HG02571 (cell line): ENCODE data around the gene NRL.

Experiments
- ATAC-seq: cut with Tn5 transposase; IDR thresholded peaks from one replicate; pipeline ENCODE4 v1.9.1; 2021; ENCODE audit warnings: mild to moderate bottlenecking, moderate library complexity; ENCODE audit not compliant: unreplicated experiment

The NRL gene

DNA sequence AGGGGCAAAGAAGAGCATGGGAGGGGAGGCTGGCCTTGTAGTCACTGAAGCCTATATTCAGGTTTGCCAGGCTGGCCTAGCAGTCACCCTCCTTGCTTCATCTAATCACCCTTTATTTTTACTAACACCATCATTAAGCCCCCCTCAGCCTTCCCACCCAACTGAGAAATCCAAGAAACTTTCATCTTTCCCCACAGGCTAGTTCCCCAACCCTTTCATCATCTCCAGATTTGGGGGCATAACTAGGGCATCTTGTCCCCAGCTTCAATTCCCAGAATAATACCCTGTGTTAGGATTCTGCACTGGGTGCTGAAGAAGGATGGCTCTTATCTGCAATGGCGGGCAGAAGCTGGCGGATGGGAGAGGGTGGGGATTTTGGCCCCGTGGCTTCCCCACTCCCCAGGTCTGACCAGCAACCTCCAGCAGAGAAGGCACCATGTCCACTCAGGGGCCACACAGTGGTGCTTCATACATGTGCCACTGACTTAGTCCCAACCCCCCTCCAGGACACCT is 13.7 kb downstream of the NRL start:
- no peak for ATAC-seq

DNA sequence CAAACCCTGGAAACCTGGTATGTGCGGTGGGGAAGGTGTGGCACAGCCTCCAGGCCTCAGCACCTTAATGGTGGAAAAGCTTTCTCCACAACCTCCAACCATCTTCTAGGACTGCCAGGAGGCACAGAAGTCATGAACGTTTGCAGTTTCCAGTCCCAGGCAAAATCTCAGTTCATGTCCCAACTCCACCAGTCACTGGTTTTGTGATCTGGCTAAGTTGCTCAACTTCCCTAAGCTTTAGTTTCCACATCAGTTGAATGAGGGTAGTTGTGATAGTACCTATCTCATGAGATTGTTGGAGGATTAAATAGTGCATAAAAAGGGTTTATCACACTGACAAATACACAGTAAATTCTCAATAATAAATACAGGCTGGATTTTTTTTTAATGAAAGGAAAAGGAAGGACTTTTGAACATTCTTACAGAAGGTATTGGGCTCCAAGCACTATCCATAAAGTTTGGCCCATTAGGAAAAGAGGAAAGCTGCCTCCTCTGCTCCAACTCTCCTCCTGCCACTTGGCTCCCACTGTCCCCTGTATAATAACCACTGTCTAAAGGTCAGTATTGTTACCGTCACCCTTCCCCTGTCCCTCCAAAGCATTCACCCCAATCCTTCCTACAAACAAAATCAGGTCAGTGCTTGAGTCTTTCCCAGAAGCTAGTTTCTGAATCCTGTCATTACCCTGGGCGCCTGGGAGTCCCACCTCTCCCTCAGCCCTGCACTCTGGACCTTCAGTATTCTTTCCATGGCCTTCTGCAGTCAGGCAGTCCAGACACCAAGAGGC is 14.4 kb downstream of the NRL start:
- no peak for ATAC-seq

DNA sequence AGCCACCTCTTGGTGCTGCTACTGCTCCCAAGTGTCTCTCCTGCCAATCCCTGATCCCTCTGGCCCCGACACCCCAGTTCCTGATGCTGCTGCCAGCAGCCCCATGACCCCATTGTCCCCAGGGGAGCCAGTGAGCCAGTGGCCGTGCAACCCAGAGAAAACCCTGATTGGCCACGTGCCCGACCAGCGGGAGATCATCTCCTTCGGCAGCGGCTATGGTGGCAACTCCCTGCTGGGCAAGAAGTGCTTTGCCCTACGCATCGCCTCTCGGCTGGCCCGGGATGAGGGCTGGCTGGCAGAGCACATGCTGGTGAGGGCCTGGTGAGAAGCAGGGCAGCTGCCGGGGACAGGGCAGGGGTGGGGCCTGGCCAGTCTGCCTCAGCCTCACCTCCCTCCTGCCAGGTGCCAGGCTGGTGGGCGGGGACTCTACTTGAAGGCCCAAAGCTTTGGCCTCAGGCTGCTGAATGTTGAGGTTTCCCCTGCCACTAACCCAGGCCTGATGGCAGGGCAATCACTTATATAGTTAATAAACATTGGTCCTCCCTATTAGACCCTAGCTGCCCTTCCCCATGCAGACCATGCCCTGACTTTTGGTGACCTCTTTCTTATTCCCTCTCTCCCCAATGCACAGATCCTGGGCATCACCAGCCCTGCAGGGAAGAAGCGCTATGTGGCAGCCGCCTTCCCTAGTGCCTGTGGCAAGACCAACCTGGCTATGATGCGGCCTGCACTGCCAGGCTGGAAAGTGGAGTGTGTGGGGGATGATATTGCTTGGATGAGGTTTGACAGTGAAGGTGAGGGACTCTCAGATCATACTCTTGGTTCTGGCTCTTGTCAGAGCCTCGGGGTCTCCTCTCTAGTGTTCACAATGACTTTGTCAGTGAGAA is 15.6 kb downstream of the NRL start:
- ATAC-seq, result no peak

DNA sequence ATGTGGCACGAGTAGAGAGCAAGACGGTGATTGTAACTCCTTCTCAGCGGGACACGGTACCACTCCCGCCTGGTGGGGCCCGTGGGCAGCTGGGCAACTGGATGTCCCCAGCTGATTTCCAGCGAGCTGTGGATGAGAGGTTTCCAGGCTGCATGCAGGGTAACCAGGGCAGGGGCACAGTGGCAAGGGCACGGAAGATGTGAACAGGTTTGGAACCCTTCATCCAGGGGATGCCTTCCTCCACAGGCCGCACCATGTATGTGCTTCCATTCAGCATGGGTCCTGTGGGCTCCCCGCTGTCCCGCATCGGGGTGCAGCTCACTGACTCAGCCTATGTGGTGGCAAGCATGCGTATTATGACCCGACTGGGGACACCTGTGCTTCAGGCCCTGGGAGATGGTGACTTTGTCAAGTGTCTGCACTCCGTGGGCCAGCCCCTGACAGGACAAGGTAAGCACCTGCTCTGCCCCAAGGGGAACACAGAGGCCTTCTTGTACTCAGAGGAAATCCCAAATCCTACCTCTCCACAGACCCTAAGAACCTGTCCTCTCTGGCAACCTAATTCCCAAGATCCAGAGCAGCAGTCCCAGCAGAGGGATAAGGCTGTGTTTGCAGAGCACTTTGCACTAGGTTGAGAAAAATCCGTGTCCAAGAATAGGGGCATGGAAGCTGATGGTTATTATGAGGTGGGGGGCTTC is 16.4 kb downstream of the NRL start:
- ATAC-seq, result no peak

DNA sequence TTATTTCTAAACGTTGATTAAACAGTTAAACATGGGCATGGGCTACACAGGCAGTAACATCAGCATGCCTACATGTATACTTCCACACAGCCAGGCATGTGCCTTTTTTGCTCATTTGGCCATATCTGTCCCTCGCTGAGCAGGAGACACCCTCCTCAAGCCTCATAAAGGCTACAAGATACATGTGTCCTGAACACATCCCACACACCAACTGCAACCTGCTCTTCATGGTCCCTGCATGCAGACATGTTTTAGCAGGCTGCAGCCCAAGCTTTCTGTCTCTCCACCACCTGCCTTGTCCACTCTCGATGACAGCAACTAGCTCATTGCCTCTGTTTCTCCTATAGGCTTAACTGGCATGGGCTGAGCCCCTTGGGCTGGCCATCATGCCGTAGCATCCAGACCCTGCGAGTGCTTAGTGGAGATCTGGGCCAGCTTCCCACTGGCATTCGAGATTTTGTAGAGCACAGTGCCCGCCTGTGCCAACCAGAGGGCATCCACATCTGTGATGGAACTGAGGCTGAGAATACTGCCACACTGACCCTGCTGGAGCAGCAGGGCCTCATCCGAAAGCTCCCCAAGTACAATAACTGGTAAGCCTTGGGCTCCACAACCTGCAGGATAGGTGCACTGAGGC is 18.1 kb downstream of the NRL start:
- ATAC-seq, result no peak

DNA sequence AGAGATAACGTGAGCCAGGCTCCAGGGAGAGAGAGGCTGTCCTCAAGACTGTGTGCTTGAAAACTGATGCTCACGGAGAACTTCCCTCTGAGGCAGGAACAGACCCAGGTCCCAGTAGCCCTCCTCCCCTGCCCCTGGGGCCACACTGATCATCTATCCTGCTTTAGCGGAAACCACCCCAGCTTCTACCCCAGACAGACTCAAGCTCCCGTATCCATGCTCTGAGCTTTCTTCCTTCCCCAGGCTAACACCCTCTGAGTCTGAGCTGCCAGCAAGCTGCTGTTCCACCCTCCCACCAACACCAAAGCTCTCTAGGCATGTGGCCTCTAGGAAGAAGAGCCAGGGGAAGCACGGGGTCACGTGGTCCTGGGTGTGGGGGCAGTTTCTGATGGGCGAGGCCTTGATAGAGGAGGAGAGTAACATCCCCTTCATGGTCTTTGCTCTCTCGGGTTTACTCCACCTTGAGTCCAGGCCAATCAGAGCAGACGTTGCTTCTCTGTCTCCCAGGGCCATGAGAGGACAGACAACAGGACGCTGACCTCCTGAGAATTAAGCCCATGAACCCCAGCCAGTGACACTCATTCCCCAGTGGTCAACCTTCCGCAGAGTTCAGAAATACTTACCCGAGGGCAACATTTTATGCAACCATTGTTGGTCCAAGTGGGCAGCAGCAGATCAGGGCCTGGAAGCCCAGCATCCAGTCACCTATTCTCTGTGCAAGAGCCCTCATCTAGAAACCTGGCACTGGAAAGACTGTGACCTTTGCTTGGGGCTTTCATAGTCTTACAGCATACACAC is 19.3 kb downstream of the NRL start:
- ATAC-seq, result peak; percentile 53

DNA sequence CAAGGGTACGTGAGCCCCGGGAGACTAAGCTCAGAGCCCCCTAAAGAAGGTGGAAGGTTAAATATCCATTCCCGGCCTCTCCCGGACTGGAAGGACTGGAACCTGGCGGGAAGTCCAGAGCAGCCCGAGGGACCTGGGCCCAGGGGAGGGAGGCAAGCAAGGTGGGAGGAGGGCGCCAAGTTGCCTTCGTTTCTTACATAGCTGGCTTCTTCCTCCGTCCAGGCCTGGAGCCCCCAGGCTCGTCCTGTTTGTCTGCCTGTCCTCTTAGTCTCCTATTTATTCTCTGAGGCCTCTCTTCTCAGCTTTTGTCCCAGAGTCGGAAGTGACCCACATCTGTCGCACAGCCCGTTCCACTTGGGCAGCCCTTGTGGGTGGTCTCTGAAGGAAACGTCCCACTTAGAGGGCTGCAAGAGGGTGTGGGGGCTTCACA is 19.9 kb downstream of the NRL start:
- no peak for ATAC-seq

DNA sequence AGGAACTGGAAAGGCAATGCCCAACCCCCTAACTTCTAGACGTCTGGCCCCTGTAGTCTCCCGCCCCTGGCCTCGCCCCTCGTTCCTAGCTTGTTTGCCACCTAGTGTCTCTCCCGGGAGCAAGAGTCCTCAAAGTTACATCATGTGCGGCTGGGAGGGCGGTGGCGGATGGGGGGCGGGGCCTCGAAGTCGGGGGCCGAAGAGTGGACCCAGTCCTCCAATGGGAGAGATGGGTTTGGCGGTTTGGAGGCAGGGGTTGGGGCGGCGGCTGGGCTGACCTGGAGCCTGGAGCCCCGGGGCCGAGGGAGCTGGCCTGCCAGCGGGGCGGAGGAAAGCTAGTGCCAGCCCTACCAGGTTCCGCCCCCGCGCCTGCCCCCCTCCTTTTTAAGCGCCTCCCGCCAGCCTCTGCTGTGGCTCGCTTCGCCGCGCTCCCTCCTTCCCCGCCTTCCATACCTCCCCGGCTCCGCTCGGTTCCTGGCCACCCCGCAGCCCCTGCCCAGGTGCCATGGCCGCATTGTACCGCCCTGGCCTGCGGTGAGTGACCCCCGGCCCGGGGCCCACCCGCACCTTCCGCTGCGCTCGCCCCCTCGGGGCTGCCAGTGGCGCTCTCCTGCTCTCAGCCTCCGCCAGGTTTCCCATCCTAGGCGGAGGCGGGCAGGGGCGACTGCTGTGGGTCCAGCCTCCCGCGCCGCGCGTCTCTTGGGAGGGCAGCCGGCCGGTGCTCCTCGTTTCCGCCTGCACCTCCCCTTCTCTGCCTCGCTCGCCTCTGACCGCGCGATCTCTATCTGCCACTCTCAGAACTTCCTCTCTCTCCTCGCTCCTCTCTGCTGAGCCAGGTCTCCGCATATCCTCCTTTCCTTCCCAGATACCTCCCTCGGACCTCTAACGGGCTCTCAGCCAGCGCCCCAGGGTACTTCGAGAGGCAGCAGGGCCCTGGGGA is 20.6 kb downstream of the NRL start, which contains the start of gene PCK2:
TSS of gene PCK2 (plus strand) at position 411 of the 940 bp plus-strand sequence. CDS start at position 506, 95 bp downstream.
- ATAC-seq, result peak; percentile 48

DNA sequence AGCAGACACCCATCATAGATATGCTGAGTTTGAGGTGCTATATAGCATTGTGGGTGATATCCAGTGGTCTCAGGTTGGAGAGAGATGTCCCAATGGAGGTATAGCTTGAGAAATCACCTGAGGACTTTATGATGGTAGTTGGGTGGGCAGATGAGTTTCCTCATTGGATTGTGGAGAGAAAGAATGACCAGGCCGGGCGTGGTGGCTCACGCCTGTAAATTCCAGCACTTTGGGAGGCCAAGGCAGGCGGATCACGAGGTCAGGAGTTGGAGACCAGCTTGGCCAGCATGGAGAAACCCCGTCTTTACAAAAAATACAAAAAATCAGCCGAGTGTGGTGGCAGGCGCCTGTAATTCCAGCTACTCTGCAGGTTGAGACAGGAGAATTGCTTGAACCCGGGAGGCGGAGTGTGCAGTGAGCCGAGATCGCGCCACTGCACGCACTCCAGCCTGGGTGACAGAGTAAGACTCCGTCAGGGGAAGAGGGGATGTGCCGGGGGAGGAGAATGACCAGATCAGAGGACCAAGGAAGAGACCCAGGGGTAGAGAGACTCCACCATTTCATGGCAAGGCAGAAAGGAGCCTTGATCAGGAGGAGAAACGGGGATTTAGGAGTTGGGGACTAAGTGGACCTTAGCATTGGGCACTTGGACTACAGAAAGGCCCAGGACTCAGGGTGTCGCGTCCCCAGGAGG is 21.4 kb downstream of the NRL start:
- no peak for ATAC-seq

DNA sequence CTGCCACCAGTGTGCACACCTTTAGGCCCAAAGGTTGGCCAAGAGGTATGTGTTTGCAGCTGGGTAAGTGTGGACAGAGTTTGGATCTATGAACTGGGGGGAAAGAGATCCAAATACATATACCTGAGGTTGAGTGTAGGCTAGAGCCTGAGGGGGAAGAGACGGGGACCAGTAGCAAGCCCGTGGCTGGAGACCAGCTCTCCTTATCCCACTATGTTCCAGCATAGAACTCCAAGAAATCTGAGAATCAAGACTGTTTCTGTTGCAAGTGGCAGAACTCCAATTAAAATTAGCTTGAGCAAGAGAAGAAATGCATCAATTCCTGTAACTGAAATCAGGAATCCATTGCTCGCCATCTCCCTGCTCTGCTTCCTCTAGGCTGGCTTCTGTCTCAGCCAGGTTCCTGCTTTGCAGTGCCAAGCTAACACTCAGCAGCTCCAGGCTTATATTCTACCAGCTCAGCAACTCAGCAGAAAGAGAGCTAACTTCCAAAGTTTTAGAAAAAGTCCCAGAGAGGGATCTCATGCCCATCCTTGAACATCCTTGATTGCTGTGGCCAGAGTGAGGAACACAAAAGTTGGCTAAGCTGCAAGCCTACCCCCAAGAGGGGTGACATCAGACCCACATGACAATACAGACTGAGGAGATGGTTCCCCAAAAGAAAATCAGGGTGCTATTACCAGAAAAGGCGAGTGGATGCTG is 22.1 kb downstream of the NRL start:
- no peak for ATAC-seq

DNA sequence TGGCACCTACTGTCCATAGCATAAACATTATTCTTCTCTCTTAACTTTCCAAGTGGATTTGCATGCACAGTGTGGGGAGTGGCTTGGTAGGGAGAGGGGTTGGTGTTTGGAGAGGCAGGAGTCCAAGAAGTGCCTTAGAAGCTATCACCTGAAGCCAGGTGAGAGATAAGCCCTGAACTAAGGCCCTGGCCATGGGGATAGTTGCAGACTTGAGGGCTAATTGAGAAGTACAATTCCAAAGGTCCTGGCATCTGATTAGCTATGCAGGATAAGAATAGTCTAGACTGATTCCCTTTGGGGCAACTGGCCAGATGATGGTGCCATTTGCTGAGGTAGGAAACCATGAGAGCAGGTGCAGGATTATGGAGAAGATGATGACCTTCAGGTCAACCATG is 22.6 kb downstream of the NRL start:
- no peak for ATAC-seq

DNA sequence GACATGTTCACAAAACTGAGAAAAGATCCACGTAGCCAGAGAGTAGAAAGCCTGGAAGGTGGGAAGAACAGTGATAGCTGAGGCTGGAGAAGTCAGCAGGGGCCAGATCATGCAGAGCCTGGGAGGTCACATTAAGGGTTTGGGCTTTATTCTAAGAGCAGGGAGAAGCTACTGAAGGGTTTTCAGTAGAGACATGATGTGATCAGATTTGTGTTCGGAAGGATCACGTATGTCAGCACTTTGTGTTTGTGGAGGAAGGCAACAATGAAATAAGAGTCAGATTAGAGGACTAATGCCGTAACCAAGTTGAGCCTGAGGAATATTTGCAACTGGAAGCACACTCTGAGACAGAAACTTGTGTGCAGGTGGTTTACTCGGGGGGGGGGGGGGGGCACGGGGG is 24.9 kb downstream of the NRL start:
- no peak for ATAC-seq

DNA sequence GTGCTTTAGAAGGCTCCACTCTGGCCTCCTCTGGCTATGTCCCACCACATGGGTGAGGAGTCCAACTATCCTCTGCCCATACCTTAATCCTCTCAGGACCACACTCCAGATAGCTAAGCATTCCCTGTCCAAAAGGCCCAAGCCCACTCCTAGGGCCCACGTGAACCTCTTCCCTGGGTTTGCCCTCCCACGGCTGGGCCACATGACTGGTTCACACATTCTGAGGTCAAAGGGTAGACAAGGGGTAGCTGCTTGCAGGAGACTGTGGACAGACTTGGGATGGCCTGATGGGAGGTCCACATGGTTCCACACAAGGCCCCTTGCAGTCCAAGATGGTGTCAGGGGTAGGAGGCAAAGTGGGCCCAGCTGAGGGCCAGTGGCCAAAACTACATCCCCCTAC is 26.7 kb downstream of the NRL start:
- ATAC-seq, result no peak

DNA sequence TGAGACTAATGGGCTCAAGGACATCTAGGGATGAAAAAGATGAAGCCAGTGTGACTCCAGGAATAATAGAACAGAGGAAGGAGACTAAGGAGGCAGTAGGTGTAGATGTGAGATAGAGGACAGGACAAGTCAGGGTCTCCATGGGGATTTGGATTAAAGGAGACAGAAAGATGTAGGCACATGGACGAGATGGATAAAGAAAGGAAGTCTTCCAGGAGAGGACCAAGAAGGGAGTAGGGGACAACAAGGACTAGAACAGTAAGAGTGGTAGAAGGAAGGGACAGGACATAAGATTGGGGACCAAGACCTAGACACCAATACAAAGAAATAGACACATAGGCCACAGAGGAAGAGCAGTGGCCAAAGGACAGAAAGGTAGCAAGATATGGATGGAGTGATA is 27.7 kb downstream of the NRL start:
- ATAC-seq, result no peak

DNA sequence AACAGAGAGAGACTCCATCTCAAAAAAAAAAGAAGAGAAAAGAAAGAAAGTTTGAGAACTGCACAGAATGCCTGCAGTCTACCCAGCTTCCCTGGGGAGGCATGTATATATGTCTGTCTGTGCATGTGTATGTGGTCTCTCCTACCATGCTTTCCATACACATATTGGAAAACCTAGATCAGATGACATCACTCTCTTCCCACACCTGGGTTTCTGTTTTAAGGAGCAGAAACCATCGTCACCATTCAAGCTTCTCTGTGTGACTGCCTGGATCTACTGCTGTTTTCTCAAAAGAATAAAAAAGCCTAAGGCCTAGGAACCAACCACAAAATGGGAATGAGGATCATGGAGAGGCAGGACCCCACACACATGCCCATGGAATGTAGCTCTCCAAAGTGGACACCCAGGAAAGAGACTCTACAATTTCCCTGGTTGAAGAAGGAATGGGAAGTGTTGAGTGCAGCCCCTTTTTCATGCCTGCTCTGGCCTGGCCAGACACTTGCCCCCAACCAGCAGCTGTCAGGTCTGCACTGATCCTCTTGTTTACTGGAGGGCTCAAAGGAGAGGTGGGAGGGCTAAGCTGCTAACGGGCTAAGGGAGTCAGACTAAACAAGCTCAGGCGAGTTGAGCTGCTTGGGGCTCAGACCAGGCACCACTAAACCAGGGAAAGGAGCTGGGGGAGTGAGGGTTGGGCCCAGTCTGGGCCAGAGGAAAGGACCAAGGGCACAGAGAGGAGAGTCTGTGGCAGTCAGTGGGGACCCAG is 28.4 kb downstream of the NRL start:
- no peak for ATAC-seq

DNA sequence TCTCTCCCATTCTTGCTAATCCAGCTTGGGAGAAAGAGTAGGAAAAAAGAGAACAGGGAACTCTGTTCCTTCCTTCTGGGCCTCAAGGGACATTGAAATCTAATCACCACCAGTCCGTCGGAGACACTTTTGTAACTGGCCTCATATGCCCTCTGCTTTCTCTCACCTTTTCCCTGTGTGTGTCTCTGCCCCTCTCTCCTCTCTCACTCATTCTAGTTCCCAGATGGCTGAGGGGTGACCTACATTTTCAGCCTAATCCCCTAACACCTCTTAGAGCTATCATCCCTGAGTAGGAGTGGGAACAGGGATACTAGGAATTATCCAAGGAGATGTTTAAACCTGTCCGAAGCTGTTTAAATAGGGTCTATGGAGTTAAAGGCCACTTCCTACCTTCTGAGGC is 29.5 kb downstream of the NRL start:
- ATAC-seq, result no peak

DNA sequence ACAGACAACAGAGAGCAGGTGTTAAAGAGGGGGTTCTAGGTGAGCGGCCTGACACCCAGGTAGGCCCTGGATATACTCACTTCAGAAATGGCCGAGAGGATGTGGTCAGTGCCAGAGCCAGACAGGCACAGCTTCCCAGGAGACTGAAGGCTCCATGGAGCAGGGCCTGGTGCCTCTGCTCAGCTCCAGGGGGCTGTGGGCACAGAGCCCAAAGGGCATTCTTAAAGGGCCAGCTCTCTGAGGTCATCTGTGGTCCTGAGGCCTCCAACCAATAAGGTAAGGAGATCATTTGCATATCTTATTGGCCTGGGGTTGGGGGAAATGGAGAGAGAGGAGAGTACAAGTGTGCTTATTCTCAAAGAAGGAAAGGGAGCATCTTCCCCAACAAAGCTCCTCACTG is 30.3 kb downstream of the NRL start:
- ATAC-seq, result no peak
